Fibroblast of mammary gland (primary cell): ENCODE data around the gene WNT7A.

Experiments
- DNase-seq: peaks from one replicate; pipeline ENCODE4 v3.0.0-alpha.2; 2010; ENCODE audit warnings: low read depth
- H3K4me3 ChIP-seq: 2 replicates; pipeline ENCODE4 v1.5.1; 2011; ENCODE audit warnings: low read depth, mild to moderate bottlenecking, low read length, moderate library complexity; ENCODE audit not compliant: control insufficient read depth
- CTCF ChIP-seq: conservative IDR thresholded peaks from 2 replicates; pipeline ENCODE4 v1.5.1; 2011; ENCODE audit warnings: low read depth, low read length, inconsistent platforms; ENCODE audit not compliant: control insufficient read depth, insufficient read depth

WNT7A gene

GRCh38 chr3:13852638-13853009 is 27.2 kb downstream of the WNT7A start:
- TF ChIP-seq CTCF, result no peak
- no peak overlapping the region for H3K4me3 ChIP-seq
- no peak for DNase-seq

- H3K4me3 ChIP-seq, result no peak overlapping the region
- DNase-seq, result no peak
- no peak for TF ChIP-seq CTCF
Observed at GRCh38 chr3:13851997-13852637, 27.8 kb downstream of the WNT7A start.

DNA sequence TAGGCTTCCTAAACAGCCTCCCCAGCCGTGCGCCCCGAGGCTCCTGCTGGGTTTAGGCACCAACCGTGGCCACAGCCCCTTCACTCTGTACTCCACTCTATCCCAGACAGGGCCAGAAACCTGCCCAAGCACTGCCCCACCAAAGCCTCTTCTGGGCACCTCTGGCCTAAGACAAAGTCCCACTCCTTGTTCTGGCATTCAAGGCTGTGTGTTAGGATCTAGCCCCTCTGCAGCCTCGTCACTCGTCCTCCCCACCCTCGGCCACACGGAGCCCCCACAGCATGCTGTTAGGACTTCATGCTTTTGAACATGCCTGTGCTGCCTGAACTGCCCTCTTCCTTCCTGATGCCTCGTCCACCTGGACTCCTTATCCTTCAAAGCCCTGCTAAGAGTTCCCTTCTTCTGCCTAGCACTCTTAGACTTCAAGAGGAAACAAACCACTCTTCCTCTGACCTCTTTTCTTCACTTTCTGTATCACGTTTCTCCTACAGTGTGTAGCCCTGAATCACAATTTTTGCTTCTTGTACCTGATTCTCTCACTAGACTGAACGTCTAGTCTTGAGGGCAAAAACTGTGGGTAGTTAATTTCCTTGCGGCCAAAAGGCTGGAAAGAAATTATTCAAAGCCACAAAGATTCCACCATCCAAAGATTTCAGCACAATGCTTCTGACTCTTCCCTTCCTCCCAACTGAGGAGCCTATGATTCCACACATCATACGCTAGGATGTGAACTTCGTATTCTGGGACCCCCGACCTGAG is 28.6 kb downstream of the WNT7A start:
- H3K4me3 ChIP-seq, result no peak overlapping the region
- TF ChIP-seq CTCF, result no peak
- no peak for DNase-seq

GRCh38 chr3:13850161-13850945 is 29.5 kb downstream of the WNT7A start:
- no peak for DNase-seq
- no peak overlapping the region for H3K4me3 ChIP-seq
- no peak for TF ChIP-seq CTCF

GRCh38 chr3:13849018-13849417 is 30.9 kb downstream of the WNT7A start:
- TF ChIP-seq CTCF, result no peak
- no peak for DNase-seq
- H3K4me3 ChIP-seq, result no peak overlapping the region

GRCh38 chr3:13846716-13847570 is 32.9 kb downstream of the WNT7A start:
- no peak overlapping the region for H3K4me3 ChIP-seq
- no peak for TF ChIP-seq CTCF
- DNase-seq, result no peak
